ENCODE measurements around the gene PTPRM.

Gene PTPRM

GRCh38 chr18:8260827-8261226 lies 693.7 kb downstream of the PTPRM start:
- no peaks in the 10 kb centered on the region for H3K27me3 ChIP-seq (ENCODE audit: low read length)
- no peak overlapping the region for H3K4me2 ChIP-seq (ENCODE audit: low read depth, low read length, poor library complexity, severe bottlenecking)
- no peaks in the 10 kb centered on the region for H3K9me3 ChIP-seq (ENCODE audit: insufficient read depth, low read length)
- H4K20me1 ChIP-seq (ENCODE audit: low read depth, low read length): no peaks in the 10 kb centered on the region
- H3F3A ChIP-seq (ENCODE audit: insufficient read depth): no peaks in the 10 kb centered on the region
- no peak overlapping the region for H2AFZ ChIP-seq (ENCODE audit: low read depth, low read length, severe bottlenecking)
- no peaks in the 10 kb centered on the region for H3K36me3 ChIP-seq (ENCODE audit: low read length)
- TF ChIP-seq EZH2phosphoT487 (conservative IDR thresholded peaks at IDR 0.05; ENCODE audit: low read length) (no peak), CTCF (IDR thresholded peaks at IDR 0.05; ENCODE audit: insufficient read depth, low read length, poor library complexity, severe bottlenecking) (no peak)
- H3K9me2 ChIP-seq (replicated peaks; ENCODE audit: insufficient read depth, low read length): no peaks in the 10 kb centered on the region
- H3K79me2 ChIP-seq (ENCODE audit: insufficient read depth, low read length): no peaks in the 10 kb centered on the region
- no peak overlapping the region for H3K9ac ChIP-seq (ENCODE audit: low read length)
- H3K4me3 ChIP-seq (ENCODE audit: insufficient read depth, low read length, poor library complexity, severe bottlenecking): no peak overlapping the region
- no peak overlapping the region for H3K27ac ChIP-seq (ENCODE audit: low read depth, low read length)

- no peaks in the 10 kb centered on the region for H3F3A ChIP-seq (ENCODE audit: insufficient read depth)
- H3K4me3 ChIP-seq (ENCODE audit: insufficient read depth, low read length, poor library complexity, severe bottlenecking): no peak overlapping the region
- no peak overlapping the region for H3K4me2 ChIP-seq (ENCODE audit: low read depth, low read length, poor library complexity, severe bottlenecking)
- H3K9me2 ChIP-seq (replicated peaks; ENCODE audit: insufficient read depth, low read length): no peaks in the 10 kb centered on the region
- no peaks in the 10 kb centered on the region for H4K20me1 ChIP-seq (ENCODE audit: low read depth, low read length)
- H3K36me3 ChIP-seq (ENCODE audit: low read length): no peaks in the 10 kb centered on the region
- H3K9me3 ChIP-seq (ENCODE audit: insufficient read depth, low read length): no peaks in the 10 kb centered on the region
- H3K27me3 ChIP-seq (ENCODE audit: low read length): no peaks in the 10 kb centered on the region
- H3K79me2 ChIP-seq (ENCODE audit: insufficient read depth, low read length): no peaks in the 10 kb centered on the region
- no peak for TF ChIP-seq EZH2phosphoT487 (conservative IDR thresholded peaks at IDR 0.05; ENCODE audit: low read length)
- no peak for TF ChIP-seq CTCF (IDR thresholded peaks at IDR 0.05; ENCODE audit: insufficient read depth, low read length, poor library complexity, severe bottlenecking)
- H3K9ac ChIP-seq (ENCODE audit: low read length): no peak overlapping the region
- H2AFZ ChIP-seq (ENCODE audit: low read depth, low read length, severe bottlenecking): no peak overlapping the region
- no peak overlapping the region for H3K27ac ChIP-seq (ENCODE audit: low read depth, low read length)
Observed at GRCh38 chr18:8261651-8262091, 694.6 kb downstream of the PTPRM start.

GRCh38 chr18:8262221-8262620 lies 695.1 kb downstream of the PTPRM start:
- Histone ChIP-seq H3K27ac (ENCODE audit: low read depth, low read length) (no peak overlapping the region), H2AFZ (ENCODE audit: low read depth, low read length, severe bottlenecking) (no peak overlapping the region), H3K4me2 (ENCODE audit: low read depth, low read length, poor library complexity, severe bottlenecking) (no peak overlapping the region), H3K9me3 (ENCODE audit: insufficient read depth, low read length) (no peaks in the 10 kb centered on the region), H3K9me2 (replicated peaks; ENCODE audit: insufficient read depth, low read length) (no peaks in the 10 kb centered on the region), H3F3A (ENCODE audit: insufficient read depth) (no peaks in the 10 kb centered on the region), H4K20me1 (ENCODE audit: low read depth, low read length) (no peaks in the 10 kb centered on the region), H3K36me3 (ENCODE audit: low read length) (no peaks in the 10 kb centered on the region), H3K9ac (ENCODE audit: low read length) (no peak overlapping the region), H3K27me3 (ENCODE audit: low read length) (no peaks in the 10 kb centered on the region), H3K4me3 (ENCODE audit: insufficient read depth, low read length, poor library complexity, severe bottlenecking) (no peak overlapping the region), H3K79me2 (ENCODE audit: insufficient read depth, low read length) (no peaks in the 10 kb centered on the region)
- TF ChIP-seq EZH2phosphoT487 (conservative IDR thresholded peaks at IDR 0.05; ENCODE audit: low read length): no peak
- no peak for TF ChIP-seq CTCF (IDR thresholded peaks at IDR 0.05; ENCODE audit: insufficient read depth, low read length, poor library complexity, severe bottlenecking)

Measured in SU-DHL-6 (cell line).